BE2C (cell line): ENCODE data around the gene MEOX2.

Source experiments
- DNase-seq: peaks from one replicate; pipeline ENCODE4 v3.0.0-alpha.2; 2020
- H3K27me3 ChIP-seq: fragments of 250-450 bp; sonication (Bioruptor Pico); 2 replicates; pipeline ENCODE4 v1.5.1; 2020; ENCODE audit warnings: mild to moderate bottlenecking
- H3K36me3 ChIP-seq: fragments of 250-450 bp; sonication (Bioruptor Pico); 2 replicates; pipeline ENCODE4 v1.5.1; 2020; ENCODE audit warnings: mild to moderate bottlenecking
- H3K4me1 ChIP-seq: fragments of 250-450 bp; sonication (Bioruptor Pico); 2 replicates; pipeline ENCODE4 v1.5.1; 2020
- H3K4me3 ChIP-seq: 2 replicates; pipeline ENCODE4 v1.5.1; 2011; ENCODE audit warnings: low read depth, low read length
- H3K9me3 ChIP-seq: fragments of 250-450 bp; sonication (Bioruptor Pico); 2 replicates; pipeline ENCODE4 v1.5.1; 2020
- CTCF ChIP-seq: IDR thresholded peaks from 2 replicates; pipeline ENCODE4 v1.5.1; 2012; ENCODE audit warnings: mild to moderate bottlenecking, low read depth, low read length

Gene MEOX2

GRCh38 chr7:15679306-15679705 is 7.2 kb downstream of the MEOX2 start:
- Histone ChIP-seq H3K36me3 (no peaks in the 10 kb centered on the region), H3K4me1 (no peaks in the 10 kb centered on the region), H3K9me3 (no peaks in the 10 kb centered on the region), H3K4me3 (no peak overlapping the region), H3K27me3 (peaks cover 33% of the 10 kb centered on the region)
- DNase-seq, result no peak
- TF ChIP-seq CTCF, result no peak

GRCh38 chr7:15678653-15679052 is 7.8 kb downstream of the MEOX2 start:
- Histone ChIP-seq H3K4me1 (no peaks in the 10 kb centered on the region), H3K27me3 (peaks cover 26% of the 10 kb centered on the region), H3K9me3 (no peaks in the 10 kb centered on the region), H3K4me3 (no peak overlapping the region), H3K36me3 (no peaks in the 10 kb centered on the region)
- no peak for DNase-seq
- TF ChIP-seq CTCF, result no peak

GRCh38 chr7:15675379-15675778 is 11.1 kb downstream of the MEOX2 start:
- DNase-seq, result no peak
- TF ChIP-seq CTCF, result no peak
- Histone ChIP-seq H3K4me3 (no peak overlapping the region), H3K36me3 (no peaks in the 10 kb centered on the region), H3K9me3 (no peaks in the 10 kb centered on the region), H3K4me1 (no peaks in the 10 kb centered on the region), H3K27me3 (peaks cover 3% of the 10 kb centered on the region; the same call in 1 of the 2 replicates)

- Histone ChIP-seq H3K4me1 (no peaks in the 10 kb centered on the region), H3K36me3 (no peaks in the 10 kb centered on the region), H3K27me3 (no peaks in the 10 kb centered on the region), H3K4me3 (no peak overlapping the region), H3K9me3 (no peaks in the 10 kb centered on the region)
- DNase-seq, result no peak
- TF ChIP-seq CTCF, result no peak
Observed at GRCh38 chr7:15674586-15674985, 11.9 kb downstream of the MEOX2 start.

- no peak for DNase-seq
- TF ChIP-seq CTCF, result no peak
- H3K27me3 ChIP-seq, result no peaks in the 10 kb centered on the region
- no peaks in the 10 kb centered on the region for H3K9me3 ChIP-seq
- H3K4me3 ChIP-seq, result no peak overlapping the region
- no peaks in the 10 kb centered on the region for H3K4me1 ChIP-seq
- no peaks in the 10 kb centered on the region for H3K36me3 ChIP-seq
Observed at GRCh38 chr7:15669443-15670090, 16.9 kb downstream of the MEOX2 start.

GRCh38 chr7:15667991-15668390 is 18.5 kb downstream of the MEOX2 start:
- Histone ChIP-seq H3K27me3 (no peaks in the 10 kb centered on the region), H3K36me3 (no peaks in the 10 kb centered on the region), H3K4me1 (no peaks in the 10 kb centered on the region), H3K9me3 (no peaks in the 10 kb centered on the region), H3K4me3 (no peak overlapping the region)
- no peak for TF ChIP-seq CTCF
- no peak for DNase-seq
